Stimulated activated CD8-positive, alpha-beta memory T cell treated with anti-CD3 and anti-CD28 coated beads, Interleukin-7, amount 100 ng/mL, for 48 hours (primary cell): Measurements from ENCODE around the gene NEURL3.
A peak's percentile ranks its signal among the peaks of the same experiment; 100 is the strongest.

Experiments used
- DNase-seq, 2 donors: peaks; one replicate each; pipeline ENCODE4 v3.0.0-alpha.2; 2020; ENCODE audit warnings: low read depth in 1 of 2; ENCODE audit errors: extremely low read depth in 1 of 2

NEURL3 gene

DNA sequence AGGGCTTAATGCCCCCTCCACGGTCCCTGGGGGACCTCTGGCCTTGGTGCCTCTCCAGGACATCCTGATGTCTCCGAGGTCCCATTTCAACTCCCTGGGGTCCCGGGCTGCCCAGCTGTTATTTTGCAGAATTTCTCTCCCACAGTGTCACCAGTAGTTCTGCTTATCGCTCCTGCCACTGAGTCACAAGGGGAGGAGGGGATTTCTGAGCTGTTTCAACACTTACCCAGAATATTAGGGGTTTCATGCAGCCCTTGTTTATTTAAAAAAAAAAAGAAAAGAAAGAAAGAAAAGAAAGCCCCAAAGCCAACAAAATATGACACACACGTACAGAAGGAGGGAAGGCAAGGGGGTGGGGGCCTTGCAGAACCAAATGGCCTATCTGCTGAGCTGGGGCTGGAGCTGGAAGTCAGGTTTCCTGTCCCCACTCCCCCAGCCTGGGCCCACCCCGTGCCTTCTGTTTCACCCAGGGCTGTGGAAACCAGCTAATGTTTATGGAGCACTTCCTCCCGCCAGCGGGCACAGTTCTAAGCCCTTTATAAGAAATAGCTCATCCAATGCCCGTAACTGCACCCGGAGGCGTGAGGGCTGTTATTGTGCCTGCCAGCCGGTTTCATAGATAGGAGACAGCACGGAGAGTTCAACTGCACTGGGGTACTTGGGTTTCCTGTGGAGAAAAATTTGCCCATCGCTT is 23.0 kb upstream of the NEURL3 start:
- peak; percentile 46 to 87 for DNase-seq

DNA sequence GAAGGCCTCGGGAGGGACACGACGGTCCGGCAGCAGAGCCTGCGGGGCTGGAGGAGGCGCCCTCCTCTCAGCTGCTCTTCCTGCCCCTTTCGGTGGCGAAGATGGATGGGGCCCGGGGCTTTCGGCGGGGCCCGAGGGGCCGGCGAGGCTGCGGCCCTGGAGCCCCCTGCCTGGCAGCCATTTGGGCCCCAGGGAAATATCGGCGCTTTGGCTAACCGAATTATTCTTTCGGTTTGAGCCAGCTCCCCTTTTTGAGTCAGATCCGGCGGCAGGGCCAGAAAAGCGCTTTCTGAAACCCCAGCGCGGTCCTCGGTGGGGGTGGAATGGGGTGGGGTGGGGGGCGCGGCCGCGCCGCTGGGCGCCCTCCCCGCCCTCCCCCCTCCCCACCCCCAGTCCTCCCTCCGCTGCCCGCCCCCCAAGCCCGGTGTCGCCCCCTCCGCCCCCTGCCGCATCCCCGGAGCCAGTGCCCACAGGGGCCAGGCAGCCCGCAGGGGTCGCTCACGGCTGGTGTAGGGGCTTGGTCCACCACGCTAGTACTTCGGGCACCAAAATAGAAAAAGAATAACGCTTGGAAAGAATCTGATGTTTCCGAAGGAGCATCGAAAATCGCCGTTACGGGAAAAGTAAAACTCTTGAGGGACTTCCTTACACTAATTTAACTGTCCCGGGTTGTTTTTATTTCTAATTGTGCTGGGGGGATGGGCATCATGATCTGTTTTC is 22.3 kb upstream of the NEURL3 start:
- DNase-seq: peak; percentile 55 to 75

DNA sequence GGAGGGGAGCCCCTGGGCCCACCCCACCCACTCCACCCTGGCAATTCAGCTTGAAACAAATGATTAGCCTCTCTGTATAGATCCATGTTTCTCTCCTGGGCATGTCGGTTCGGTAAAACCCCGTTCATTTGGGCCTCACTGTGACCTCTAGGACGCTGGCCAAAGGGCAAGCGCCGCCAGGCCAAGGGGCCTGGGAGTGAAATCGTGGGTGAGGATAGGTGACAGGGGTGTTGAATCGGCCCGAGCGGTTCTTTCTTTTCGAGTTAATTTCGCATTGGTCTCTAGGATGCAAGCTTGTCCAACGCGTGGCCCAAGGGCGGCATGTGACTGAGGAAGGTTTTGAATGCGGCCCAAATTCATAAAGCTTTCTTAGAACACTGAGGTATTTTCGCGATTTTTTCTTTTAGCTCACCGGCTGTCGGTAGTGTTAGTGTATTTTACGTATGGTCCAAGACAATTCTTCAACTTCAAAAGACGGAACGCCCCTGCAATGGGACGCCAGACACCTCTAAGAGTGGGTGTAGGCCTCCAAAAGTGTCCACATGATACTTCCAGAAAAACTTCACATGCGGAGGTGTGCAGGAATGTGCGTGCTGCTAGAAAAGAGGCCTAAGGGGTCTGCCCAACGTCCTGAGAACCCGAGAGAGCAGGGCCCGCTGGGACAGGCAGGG is 21.6 kb upstream of the NEURL3 start:
- DNase-seq: no peak

DNA sequence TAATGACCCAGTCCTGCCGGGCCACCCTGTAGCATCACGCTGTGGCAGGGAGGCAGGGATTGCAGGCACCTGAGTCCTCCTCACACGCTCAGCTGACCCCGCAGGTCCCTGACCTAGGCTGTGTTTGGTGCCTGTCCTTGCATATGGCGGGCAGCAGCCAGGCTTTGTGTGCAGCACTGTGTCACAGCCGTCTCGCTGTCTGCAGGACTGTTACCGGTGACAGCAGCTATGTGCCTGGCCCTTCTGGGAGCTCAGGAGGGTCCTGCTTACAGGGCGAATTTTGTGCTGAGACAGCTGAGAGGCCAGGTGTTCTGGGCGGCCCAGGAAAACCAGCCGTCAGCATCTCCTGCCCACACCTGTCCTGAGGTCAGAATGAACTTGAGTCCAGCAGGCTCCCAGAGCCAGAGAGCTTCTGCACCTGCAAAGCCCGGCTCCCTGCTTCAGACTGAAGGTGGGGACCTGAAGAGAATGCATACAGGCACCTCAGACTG is 21.0 kb upstream of the NEURL3 start:
- no peak for DNase-seq

DNA sequence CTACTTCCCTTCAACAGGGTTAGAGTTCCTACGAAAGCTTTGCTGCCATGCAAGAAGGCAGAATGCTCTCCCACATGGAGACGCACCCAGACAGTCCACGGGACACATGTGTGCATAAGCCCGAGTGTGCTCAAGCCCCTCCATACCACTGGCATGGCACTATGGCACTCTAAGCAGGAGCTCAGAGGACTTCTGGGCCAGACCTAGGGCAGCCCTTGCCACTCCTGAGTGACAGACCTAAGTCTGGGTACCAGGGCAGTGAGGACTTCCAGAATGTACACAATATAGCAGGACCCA is 20.0 kb upstream of the NEURL3 start:
- no peak for DNase-seq

DNA sequence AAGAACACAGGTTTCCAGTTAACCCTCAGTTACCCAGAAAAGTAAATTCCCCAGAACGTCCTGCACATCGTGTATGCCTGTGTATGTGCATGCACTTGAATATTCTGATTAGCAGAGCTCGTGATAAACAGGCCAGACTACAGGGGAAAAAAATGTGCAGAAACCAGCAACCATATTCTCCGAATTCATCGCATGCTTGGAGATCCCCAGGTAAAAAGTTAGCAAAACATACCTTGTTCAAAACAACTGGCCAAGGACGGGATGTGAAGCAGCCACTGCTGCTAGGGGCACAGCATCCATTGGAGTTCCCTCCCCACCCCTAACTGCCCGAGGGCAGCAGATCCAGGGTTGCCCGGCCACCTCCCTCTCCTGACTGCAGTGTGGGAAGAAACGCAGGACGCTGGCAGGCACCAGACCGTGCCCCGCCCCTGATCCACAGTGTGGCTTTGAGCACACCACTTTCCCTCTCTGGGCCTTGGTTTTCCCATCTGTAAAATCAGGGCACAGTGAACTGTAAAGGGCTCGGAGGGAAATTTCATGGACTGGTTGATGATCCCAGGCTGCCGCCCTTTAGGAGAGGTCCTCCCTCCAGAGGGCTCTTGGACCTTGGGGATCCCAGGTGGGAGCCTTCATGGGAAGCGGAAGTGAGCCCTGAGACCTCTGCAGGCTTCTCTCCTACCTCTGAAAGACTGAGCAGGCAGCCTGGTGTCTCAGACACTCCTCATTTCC is 19.5 kb upstream of the NEURL3 start:
- DNase-seq: no peak

DNA sequence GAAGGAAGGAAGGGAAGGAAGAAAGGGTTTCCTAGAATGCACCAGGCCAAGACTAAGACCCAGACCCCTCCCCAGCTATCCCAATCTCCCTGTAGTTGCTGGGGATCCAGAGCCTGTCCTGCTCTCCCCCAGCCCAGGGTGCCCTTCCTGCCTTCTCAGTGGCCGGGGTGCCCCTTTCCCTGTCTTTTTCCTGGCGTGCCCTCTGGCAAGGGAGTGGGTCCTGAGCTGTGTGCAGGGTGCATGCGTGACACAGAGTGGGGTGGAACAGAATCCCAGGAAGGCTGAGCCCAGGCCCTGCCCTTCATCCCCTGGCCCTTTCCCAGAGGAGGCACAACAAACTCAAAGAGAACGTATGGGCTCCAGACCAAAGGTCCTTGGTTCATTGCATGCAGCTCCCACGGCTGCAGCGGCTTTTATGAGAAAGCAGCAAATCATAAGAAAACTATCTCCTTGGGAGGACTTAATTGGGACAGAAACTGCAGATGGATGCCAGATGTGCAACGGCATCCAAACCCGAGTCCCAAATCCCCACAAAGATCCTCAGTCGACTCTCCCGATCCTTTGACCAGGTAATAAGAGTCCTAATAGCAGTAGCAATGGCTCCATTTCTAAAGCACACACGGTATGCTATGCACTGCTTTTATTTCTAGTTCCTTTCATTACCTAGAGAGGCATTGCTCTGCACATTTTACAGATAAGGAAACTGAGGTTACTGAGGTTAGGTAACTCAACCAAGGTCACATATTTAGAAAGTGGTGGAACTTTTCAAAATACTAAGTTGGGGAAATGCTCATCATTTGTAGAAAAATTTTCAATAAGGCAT is 18.7 kb upstream of the NEURL3 start:
- DNase-seq: no peak

DNA sequence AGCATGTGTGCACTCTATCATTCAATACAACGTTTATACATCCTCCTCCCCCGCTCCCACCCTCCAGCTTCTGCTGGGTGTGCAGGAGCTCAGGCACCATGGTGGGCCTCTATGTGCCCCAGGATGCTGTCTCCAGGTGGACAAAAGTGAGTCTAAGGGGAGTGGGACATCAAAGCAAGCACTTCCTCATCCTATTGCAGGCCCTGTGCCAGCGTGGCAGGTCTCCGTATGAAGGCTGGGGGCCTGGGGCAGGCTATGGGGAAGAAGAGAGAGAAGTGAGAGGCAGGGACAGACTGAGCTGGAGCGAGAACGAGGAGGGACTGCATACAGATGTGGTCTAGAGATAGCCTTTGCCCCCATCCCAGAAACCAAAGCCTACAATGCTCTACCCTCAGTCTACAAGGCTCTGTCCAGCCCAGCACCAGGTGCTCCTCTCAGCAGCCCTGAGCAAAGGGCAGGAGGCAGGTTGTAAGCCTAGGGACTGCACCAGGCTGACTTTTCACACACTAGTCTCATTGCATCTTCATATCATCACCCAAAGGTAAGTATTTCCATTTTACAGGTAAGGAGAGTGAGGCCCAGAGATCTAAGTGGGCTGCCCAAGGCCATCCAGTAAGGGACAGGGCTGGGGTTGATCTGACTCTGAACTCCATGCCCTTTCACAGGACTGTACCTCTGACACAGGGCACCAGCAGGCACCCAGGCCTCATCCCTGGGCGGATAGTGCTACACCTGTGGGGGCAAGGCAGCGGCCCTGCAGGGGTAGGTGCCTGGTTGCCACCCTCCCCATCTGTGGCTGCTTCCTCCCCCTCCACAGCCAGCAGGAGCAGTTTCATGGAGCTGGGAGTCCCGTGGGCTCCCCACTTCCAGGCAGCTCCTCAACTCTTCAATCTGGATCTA is 17.4 kb upstream of the NEURL3 start:
- no peak for DNase-seq

DNA sequence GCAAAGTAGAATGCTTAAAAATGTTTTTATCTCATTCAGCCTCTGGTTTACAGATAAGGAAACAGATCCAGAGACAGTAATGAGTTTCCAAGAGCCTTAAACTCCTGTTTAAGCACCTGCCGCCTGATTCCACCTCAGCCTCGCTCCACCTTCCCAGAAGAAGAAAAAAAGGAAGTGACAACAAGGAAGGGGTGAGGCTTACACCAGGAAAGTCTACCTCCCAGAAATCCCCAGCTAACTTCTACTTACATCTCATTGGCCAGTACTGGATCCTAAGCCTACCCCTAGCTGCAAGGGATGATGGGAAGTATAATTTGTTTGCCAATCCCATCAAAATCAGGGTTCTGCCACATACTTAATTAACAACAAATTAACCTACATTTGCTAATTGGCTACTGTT is 16.1 kb upstream of the NEURL3 start:
- no peak for DNase-seq

DNA sequence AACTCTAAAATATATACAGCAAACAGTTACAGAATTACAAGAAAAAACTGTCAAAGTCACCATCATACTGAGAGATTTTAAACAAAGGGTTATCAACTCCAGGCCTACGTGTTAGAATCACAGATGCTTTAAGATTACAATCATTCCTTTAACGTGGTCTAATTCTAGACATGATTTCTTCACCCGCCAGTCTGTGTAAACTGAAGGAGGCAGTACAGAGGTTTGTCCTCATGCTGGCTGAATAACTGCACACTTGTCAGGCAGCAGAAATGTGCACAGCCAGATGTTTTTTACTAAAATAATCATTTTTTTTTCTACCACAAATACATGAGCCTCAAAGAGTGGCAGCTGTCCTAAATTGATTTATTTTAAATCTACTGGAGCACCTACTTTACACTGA is 15.5 kb upstream of the NEURL3 start:
- no peak for DNase-seq

DNA sequence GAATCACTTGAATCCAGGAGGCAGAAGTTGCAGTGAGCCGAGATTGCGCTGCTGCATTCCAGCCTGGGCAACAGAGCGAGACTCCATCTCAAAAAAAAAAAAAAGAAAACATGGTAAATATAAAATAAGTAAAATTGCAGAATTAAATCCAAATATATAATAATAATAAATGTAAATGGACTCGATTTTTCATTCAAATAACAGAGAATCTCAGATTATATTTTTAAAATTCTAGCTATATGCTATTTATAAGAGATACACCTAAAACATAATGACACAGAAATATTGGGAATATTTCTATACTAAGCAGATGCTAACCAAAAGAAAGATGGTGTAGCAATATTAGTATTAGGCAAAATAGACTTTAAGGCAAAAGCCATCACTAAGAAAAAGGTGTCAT is 15.1 kb upstream of the NEURL3 start:
- DNase-seq: no peak

DNA sequence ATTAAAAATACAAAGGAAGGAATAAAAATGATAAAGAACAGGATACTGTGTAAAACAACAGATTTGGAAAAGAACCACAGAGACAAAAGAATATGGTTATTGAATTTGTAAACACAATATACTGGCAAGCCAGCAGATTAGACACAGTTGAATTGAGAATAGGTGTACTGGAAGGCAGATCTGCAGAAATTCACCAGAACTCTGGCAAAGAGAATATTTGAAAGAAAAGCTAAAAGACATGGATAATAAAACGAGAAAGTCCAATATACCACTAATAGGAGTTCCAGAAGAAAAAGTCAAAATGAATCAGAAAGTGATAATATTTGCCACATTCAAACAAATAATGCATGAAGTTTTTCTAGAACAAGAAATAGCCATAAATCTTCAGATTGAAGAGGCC is 11.9 kb upstream of the NEURL3 start:
- DNase-seq: no peak

DNA sequence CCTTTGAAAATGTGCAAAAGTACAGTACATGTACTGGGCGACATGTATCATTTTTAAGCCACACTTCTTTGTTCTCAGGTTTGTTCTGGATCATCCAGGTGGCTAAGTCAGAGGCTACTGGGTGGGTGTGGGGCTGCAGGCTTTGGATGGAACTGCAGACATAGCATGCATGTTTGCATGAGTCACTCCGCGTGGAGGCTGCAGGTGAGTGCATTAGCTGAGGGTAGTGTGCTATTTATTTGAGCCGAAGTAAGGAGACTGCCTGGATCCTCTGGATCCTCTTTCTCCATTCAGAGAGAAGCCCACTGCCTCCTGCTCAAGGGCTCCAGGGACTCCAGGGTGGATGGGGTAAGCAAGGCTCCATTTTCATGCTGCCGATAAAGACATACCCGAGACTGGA is 9.4 kb upstream of the NEURL3 start:
- DNase-seq: no peak

DNA sequence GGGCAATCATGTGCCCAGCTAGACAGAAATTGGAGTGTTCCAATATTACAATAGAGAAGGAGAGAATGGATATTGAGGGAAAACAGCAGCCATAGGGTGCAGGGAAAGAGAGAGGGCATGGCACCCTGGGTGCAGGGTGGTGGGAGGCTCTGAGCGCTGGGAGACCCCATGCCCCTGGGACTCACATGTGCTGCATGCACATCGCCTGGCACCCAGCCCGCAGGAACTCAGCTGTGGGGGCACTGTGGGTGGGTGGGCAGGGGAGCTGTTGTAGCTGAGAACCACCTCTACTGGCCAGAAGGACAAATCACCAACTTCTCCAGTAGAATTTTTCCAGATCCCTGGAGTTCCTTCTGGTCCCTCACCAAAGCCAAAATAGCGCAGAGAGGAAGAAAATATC is 7.2 kb upstream of the NEURL3 start:
- DNase-seq: no peak

DNA sequence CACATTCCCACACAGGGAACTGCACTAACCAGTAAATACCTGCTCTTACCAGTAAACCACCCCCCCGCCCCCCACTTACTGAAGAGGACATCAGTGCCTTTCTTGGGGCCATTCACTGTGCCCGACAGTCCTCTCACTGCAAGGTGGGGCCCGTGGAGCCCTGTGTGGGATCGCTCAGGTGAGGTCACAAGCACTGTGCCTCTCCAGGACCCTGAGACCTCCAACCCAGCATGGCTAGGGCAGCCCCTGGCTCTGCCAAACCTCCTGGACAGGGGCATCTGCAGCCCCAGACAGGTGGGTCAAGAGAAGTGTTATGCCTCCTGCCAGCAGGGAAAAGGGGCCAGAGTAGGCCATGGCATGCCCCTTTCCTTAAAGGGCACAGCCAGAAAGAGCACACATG is 6.7 kb upstream of the NEURL3 start:
- DNase-seq: no peak

DNA sequence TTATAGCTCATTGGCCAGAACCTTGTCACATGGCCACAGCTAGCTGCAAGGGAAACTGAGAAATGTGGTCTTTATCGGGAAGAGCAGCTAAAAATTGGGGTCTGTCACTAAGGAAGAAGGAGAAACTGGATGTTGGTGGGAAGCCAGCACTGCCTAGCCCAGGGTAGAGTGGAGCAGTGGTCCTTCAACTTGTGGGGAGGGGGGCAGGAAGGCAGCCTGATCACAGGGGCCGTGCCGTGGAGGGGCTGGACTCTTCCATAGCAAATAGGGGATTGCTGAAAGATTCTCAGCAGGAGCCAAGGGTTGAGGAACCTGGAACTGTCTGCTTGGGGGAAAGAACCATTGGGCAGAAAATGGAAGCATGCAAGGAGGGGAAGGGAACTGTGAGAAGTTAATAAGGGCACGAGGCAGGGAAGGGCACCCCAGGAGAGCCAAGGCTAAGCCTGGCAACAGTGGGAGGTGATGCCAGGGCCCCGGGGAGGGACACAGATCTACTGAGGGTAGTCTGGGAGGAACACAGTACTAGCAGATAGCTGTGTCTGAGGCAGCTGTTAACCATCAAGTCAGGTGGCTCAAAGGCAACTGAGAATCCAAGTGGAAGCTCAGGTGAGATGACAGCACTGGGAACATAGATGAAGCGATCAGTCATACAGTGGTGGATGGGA is 5.9 kb upstream of the NEURL3 start:
- DNase-seq: no peak

DNA sequence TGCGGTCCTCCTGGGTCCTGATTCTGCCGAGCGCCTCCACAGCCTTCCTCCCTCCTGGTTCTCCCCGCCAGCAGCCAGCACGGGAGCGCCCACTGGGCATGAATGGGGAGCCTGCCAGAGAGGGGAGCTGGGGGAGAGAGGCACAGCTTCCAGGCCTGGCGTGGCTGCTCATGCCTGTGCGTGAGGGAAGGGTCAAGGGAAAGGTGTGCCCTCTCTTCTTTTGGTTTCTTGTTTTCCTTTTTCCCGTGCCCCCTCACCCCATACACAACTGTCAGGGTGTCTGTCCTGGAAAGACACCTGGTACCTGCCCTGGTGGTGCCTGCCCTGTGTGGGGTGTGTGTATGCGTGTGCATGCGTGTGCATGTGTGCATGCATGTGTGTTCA is 4.7 kb upstream of the NEURL3 start:
- no peak for DNase-seq

DNA sequence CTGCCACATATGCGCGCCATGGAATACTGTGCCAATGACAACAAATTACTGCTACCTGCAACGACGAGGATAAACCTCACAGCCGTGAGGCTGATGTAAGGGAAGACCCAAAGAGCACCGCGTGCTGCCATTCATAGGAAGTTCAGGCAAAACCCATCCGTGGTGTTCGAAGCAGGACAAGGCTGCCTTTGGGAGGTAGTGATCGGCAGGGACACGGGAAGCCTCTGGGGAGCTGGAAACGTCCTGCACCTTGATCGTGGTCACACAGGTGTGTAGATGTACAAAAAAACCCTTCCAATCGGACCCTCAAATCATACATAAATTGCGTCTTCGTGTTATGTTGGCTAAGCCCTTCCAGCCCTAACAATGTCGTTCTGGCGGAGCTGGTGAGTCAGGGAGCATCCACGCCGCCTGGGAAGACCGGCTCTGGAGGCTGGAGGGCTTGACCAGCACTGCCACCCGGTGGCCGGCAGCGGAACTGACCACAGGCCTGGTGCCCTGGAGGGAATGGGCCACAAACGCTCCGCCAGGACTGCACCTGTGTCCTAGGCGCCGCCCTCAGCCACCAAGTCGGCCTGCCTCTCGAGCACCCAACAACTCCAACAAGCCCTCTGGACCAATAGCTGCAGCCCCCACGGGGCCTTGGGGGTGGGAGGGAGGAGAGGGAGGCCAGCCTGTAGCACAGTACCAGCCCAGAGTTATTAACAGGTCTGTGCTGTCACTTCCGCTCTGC is 4.1 kb upstream of the NEURL3 start:
- peak; percentile 50 to 67 for DNase-seq
